Endodermal cell (in vitro differentiated cells): ENCODE measurements around the gene OTOF. TPM values are rescaled to one million over a fixed set of nuclear protein-coding genes. Genes with fewer than 3 reads are reported as not detected.

ENCODE experiments used
- DNase-seq: peaks from one replicate; pipeline ENCODE4 v3.0.0-alpha.2; 2017
- H3K27ac ChIP-seq: 2 replicates; pipeline ENCODE4 v1.5.1; 2013; ENCODE audit warnings: mild to moderate bottlenecking, low read depth, low read length, moderate library complexity
- H3K27me3 ChIP-seq: 2 replicates; pipeline ENCODE4 v1.6.1; 2013; ENCODE audit warnings: mild to moderate bottlenecking, low read length, moderate library complexity; ENCODE audit not compliant: insufficient read depth, control insufficient read depth, poor library complexity, severe bottlenecking
- H3K36me3 ChIP-seq: 2 replicates; pipeline ENCODE4 v1.7.0; 2013; ENCODE audit warnings: mild to moderate bottlenecking, low read length, moderate library complexity; ENCODE audit not compliant: control insufficient read depth, insufficient read depth
- H3K4me1 ChIP-seq: one replicate; pipeline ENCODE4 v1.7.0; 2013; ENCODE audit warnings: low read length; ENCODE audit not compliant: control insufficient read depth, insufficient read depth
- H3K4me3 ChIP-seq: 2 replicates; pipeline ENCODE4 v1.5.1; 2013; ENCODE audit warnings: mild to moderate bottlenecking, low read length, moderate library complexity
- H3K9ac ChIP-seq: 2 replicates; pipeline ENCODE4 v1.6.1; 2013; ENCODE audit warnings: mild to moderate bottlenecking, low read length, moderate library complexity; ENCODE audit not compliant: poor library complexity, severe bottlenecking; ENCODE audit errors: extremely low read depth
- H3K9me3 ChIP-seq: 2 replicates; pipeline ENCODE4 v1.6.1; 2013; ENCODE audit warnings: mild to moderate bottlenecking, low read length, moderate library complexity; ENCODE audit not compliant: control insufficient read depth
- H3K27ac Mint-ChIP-seq: 2 replicates; pipeline ENCODE4 v1.8.0; 2020; ENCODE audit warnings: mixed read lengths
- H3K27me3 Mint-ChIP-seq: 2 replicates; pipeline ENCODE4 v1.8.0; 2021; ENCODE audit warnings: mild to moderate bottlenecking, mixed read lengths; ENCODE audit not compliant: insufficient read depth
- H3K36me3 Mint-ChIP-seq: 2 replicates; pipeline ENCODE4 v1.8.0; 2020; ENCODE audit warnings: low read depth, mixed read lengths
- H3K4me1 Mint-ChIP-seq: 2 replicates; pipeline ENCODE4 v1.8.0; 2020; ENCODE audit warnings: mixed read lengths
- H3K4me3 Mint-ChIP-seq: 2 replicates; pipeline ENCODE4 v1.8.0; 2020; ENCODE audit warnings: mild to moderate bottlenecking, moderate library complexity, mixed read lengths
- H3K9me3 Mint-ChIP-seq: 2 replicates; pipeline ENCODE4 v1.8.0; 2020; ENCODE audit warnings: mild to moderate bottlenecking, mixed read lengths
- CTCF ChIP-seq: fragments of 200-600 bp; sonication (generic); conservative IDR thresholded peaks from 2 replicates; pipeline ENCODE4 v1.5.0; 2021; ENCODE audit warnings: antibody characterized with exemption, mild to moderate bottlenecking
- WGBS, 2 experiments: methylation state at CpG; one replicate each; pipeline versions ENCODE4 v1.1.5 to v1.1.7; 2013; ENCODE audit warnings: missing lambda C conversion rate in 2 of 2, mixed read lengths in 1 of 2; ENCODE audit not compliant: insufficient coverage in 1 of 2, insufficient read length in 1 of 2; 5-methylcytosine and 5-hydroxymethylcytosine counted together
- total RNA-seq, 2 donors: library from RNA; stranded (reverse); fragmentation: NEBNext Ultra II Directional in 1 of 2; extraction: Animal tissue kit (Norgen Biotek cat#: 25700) in 1 of 2; gene quantifications; 2 replicates in 1 of 2; 3 replicates in 1 of 2; pipeline ENCODE4 v1.2.1, GENCODE V29; 2021

Gene OTOF
- total RNA-seq, 2 donors from 2014 or later: 1.1 to 1.2 TPM

- no peaks in the 10 kb centered on the region for H3K9me3 ChIP-seq
- Mint-ChIP-seq H3K4me1 (peaks cover 13% of the 10 kb centered on the region), H3K9me3 (no peaks in the 10 kb centered on the region), H3K4me3 (no peak overlapping the region), H3K36me3 (no peaks in the 10 kb centered on the region), H3K27ac (no peak overlapping the region), H3K27me3 (peaks cover 67% of the 10 kb centered on the region)
- DNase-seq: no peak
- no peak overlapping the region for H3K9ac ChIP-seq
- H3K4me1 ChIP-seq: peaks cover 5% of the 10 kb centered on the region
- WGBS, 2 experiments: 86% methylated on average over 2 of the region's 2 CpGs; no CpG with 5 or more reads in 1 of the 2 experiments
- TF ChIP-seq CTCF: no peak
- H3K4me3 ChIP-seq: no peak overlapping the region
- peaks cover 13% of the 10 kb centered on the region for H3K27me3 ChIP-seq
- H3K36me3 ChIP-seq: no peaks in the 10 kb centered on the region
- H3K27ac ChIP-seq: no peak overlapping the region
These were observed 42.8 kb downstream of the OTOF start for GRCh38 chr2:26435106-26435505.

- no peaks in the 10 kb centered on the region for H3K36me3 Mint-ChIP-seq
- no peaks in the 10 kb centered on the region for H3K9me3 ChIP-seq
- no peaks in the 10 kb centered on the region for H3K9me3 Mint-ChIP-seq
- H3K4me1 Mint-ChIP-seq: no peaks in the 10 kb centered on the region
- no peak overlapping the region for H3K27ac ChIP-seq
- no peak overlapping the region for H3K27ac Mint-ChIP-seq
- H3K9ac ChIP-seq: no peak overlapping the region
- DNase-seq: no peak
- no peak overlapping the region for H3K4me3 Mint-ChIP-seq
- TF ChIP-seq CTCF: no peak
- peaks cover 85% of the 10 kb centered on the region for H3K27me3 Mint-ChIP-seq
- H3K4me3 ChIP-seq: no peak overlapping the region
- no peaks in the 10 kb centered on the region for H3K4me1 ChIP-seq
- peaks cover 14% of the 10 kb centered on the region for H3K27me3 ChIP-seq
- H3K36me3 ChIP-seq: no peaks in the 10 kb centered on the region
- WGBS, 2 experiments: 47% methylated on average over 2 of the region's 2 CpGs; no CpG with 5 or more reads in 1 of the 2 experiments
These were observed 45.1 kb downstream of the OTOF start for GRCh38 chr2:26432859-26433258.

DNA sequence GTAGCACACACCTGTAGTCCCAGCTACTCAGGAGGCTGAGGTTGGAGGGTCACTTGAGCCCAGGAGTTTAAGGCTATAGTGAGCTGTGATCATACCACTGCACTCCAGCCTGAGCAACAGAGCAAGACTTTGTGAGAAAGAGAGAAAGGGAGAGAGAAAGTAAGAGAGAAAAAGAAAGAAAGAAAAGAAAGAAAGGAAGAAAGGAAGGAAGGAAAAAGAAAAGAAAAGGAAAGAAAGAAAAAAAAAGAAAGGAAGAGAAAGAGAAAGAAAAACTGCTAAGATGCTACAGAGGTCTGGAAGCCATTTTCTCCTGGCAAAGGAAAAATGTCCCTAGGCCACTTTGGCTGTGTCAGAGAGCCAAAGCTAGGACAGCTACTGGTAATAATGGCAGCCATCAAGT is 45.6 kb downstream of the OTOF start:
- Mint-ChIP-seq H3K9me3 (no peaks in the 10 kb centered on the region), H3K27ac (no peak overlapping the region), H3K4me1 (no peaks in the 10 kb centered on the region)

More for the DNA sequence above, 45.6 kb downstream of the OTOF start:
- H3K36me3 ChIP-seq: no peaks in the 10 kb centered on the region
- no peak overlapping the region for H3K4me3 ChIP-seq
- no peak for DNase-seq
- H3K4me1 ChIP-seq: no peaks in the 10 kb centered on the region
- TF ChIP-seq CTCF: no peak
- H3K27ac ChIP-seq: no peak overlapping the region
- H3K27me3 Mint-ChIP-seq: peaks cover 89% of the 10 kb centered on the region
- no peaks in the 10 kb centered on the region for H3K9me3 ChIP-seq
- H3K27me3 ChIP-seq: peaks cover 19% of the 10 kb centered on the region
- no peak overlapping the region for H3K4me3 Mint-ChIP-seq
- H3K9ac ChIP-seq: no peak overlapping the region
- no peaks in the 10 kb centered on the region for H3K36me3 Mint-ChIP-seq
